HCT116 (cell line): ENCODE results near the gene GPRIN1.

Experiments used
- CBX3 ChIP-seq: IDR thresholded peaks from 2 replicates; pipeline ENCODE4 v1.6.1; 2012; ENCODE audit warnings: low read depth
- CTCF ChIP-seq, 3 experiments: fragments of 200-600 bp in 1 of 3; sonication (generic) in 1 of 3; IDR thresholded peaks in 2 of 3; conservative IDR thresholded peaks in 1 of 3; 2 replicates each; pipeline ENCODE4 v1.5.1; 2012 to 2017; ENCODE audit warnings: low read depth in 2 of 3, low read length in 2 of 3, antibody characterized with exemption in 1 of 3, borderline replicate concordance in 1 of 3, control low read depth in 1 of 3, mild to moderate bottlenecking in 1 of 3, mixed read lengths in 1 of 3, mixed run types in 1 of 3, moderate library complexity in 1 of 3; ENCODE audit not compliant: insufficient read depth in 1 of 3
- ELF1 ChIP-seq: IDR thresholded peaks from 2 replicates; pipeline ENCODE4 v1.6.1; 2012; ENCODE audit warnings: low read depth, borderline replicate concordance
- EZH2phosphoT487 ChIP-seq: fragments of 200-600 bp; IDR thresholded peaks from 2 replicates; pipeline ENCODE4 v1.6.1; 2018; ENCODE audit warnings: antibody characterized with exemption, borderline replicate concordance
- FOSL1 ChIP-seq: IDR thresholded peaks from 2 replicates; pipeline ENCODE4 v1.6.1; 2012; ENCODE audit warnings: low read depth
- MAX ChIP-seq: IDR thresholded peaks from 2 replicates; pipeline ENCODE4 v1.6.1; 2012
- POLR2A ChIP-seq: IDR thresholded peaks from 2 replicates; pipeline ENCODE4 v1.7.0; 2011; ENCODE audit warnings: borderline replicate concordance; ENCODE audit not compliant: insufficient read depth, insufficient read length; ENCODE audit errors: extremely low read depth
- POLR2AphosphoS5 ChIP-seq: IDR thresholded peaks from 2 replicates; pipeline ENCODE4 v1.6.1; 2011; ENCODE audit warnings: mild to moderate bottlenecking, low read depth, low read length, moderate library complexity
- REST ChIP-seq: IDR thresholded peaks from 2 replicates; pipeline ENCODE4 v1.6.1; 2012; ENCODE audit warnings: low read depth
- SIN3A ChIP-seq: IDR thresholded peaks from 2 replicates; pipeline ENCODE4 v1.6.1; 2012; ENCODE audit warnings: low read depth
- SRF ChIP-seq: IDR thresholded peaks from 2 replicates; pipeline ENCODE4 v1.6.1; 2012; ENCODE audit warnings: low read depth
- YY1 ChIP-seq: IDR thresholded peaks from 2 replicates; pipeline ENCODE4 v1.6.1; 2011; ENCODE audit warnings: low read length, low read depth, moderate library complexity, mild to moderate bottlenecking; ENCODE audit not compliant: insufficient replicate concordance; ENCODE audit errors: extremely low read depth
- ZFX ChIP-seq: fragments of 450-650 bp; IDR thresholded peaks from 2 replicates; pipeline ENCODE4 v1.6.1; 2017
- ZNF274 ChIP-seq: fragments of 200-500 bp; sonication (Bioruptor generic); IDR thresholded peaks from 2 replicates; pipeline ENCODE4 v1.6.1; 2014; ENCODE audit warnings: mild to moderate bottlenecking, low read depth, low read length, inconsistent platforms

GRCh38 chr5:176654856-176655255 is 44.9 kb upstream of the GPRIN1 start:
- TF ChIP-seq CTCF (IDR thresholded peaks at IDR 0.05 in 2 of 3, conservative IDR thresholded peaks at IDR 0.05 in 1 of 3; ENCODE audit: borderline replicate concordance in 1 of 3, insufficient read depth in 1 of 3, low read depth in 2 of 3, low read length in 2 of 3) = no peak
- TF ChIP-seq POLR2A = no peak
- no peak for TF ChIP-seq POLR2AphosphoS5
- TF ChIP-seq EZH2phosphoT487 = no peak
- no peak for TF ChIP-seq ZNF274
- TF ChIP-seq ELF1 = no peak
- no peak for TF ChIP-seq SIN3A
- TF ChIP-seq ZFX = no peak
- no peak for TF ChIP-seq REST
- TF ChIP-seq YY1 = no peak
- TF ChIP-seq CBX3 = no peak
- TF ChIP-seq SRF = no peak
- no peak for TF ChIP-seq FOSL1
- no peak for TF ChIP-seq MAX
